Endothelial cell of umbilical vein (primary cell): ENCODE measurements around the gene TNFSF10.

Experiments used
- FOS ChIP-seq: IDR thresholded peaks from 2 replicates; pipeline ENCODE4 v1.6.1; 2011; ENCODE audit warnings: mild to moderate bottlenecking, low read length, moderate library complexity, borderline replicate concordance; ENCODE audit not compliant: insufficient read depth
- POLR2A ChIP-seq: IDR thresholded peaks from 2 replicates; pipeline ENCODE4 v1.6.1; 2012; ENCODE audit warnings: low read depth, mild to moderate bottlenecking, control low read depth, low read length
- POLR2AphosphoS5 ChIP-seq: IDR thresholded peaks from 2 replicates; pipeline ENCODE4 v1.6.1; 2012; ENCODE audit warnings: low read depth, mild to moderate bottlenecking, control low read depth, low read length, moderate library complexity; ENCODE audit not compliant: insufficient read depth
- TF ChIP-seq, protein P1 (sequence below), 2 donors: IDR thresholded peaks; 1 replicate in 1 of 2; 2 replicates in 1 of 2; pipeline ENCODE4 v1.5.1; 2011; ENCODE audit warnings: low read length in 2 of 2, mild to moderate bottlenecking in 2 of 2, moderate library complexity in 2 of 2, control low read depth in 1 of 2, inconsistent platforms in 1 of 2, low read depth in 1 of 2; ENCODE audit not compliant: insufficient read depth in 1 of 2; ENCODE audit errors: extremely low read depth in 1 of 2

GRCh38 chr3:172541945-172542488, 18.8 kb upstream of the TNFSF10 start:
- TF ChIP-seq, protein P1, sequence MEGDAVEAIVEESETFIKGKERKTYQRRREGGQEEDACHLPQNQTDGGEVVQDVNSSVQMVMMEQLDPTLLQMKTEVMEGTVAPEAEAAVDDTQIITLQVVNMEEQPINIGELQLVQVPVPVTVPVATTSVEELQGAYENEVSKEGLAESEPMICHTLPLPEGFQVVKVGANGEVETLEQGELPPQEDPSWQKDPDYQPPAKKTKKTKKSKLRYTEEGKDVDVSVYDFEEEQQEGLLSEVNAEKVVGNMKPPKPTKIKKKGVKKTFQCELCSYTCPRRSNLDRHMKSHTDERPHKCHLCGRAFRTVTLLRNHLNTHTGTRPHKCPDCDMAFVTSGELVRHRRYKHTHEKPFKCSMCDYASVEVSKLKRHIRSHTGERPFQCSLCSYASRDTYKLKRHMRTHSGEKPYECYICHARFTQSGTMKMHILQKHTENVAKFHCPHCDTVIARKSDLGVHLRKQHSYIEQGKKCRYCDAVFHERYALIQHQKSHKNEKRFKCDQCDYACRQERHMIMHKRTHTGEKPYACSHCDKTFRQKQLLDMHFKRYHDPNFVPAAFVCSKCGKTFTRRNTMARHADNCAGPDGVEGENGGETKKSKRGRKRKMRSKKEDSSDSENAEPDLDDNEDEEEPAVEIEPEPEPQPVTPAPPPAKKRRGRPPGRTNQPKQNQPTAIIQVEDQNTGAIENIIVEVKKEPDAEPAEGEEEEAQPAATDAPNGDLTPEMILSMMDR (IDR thresholded peaks at IDR 0.05; ENCODE audit: extremely low read depth in 1 of 2, insufficient read depth in 1 of 2, low read depth in 1 of 2, low read length in 2 of 2), result no peak
- TF ChIP-seq FOS, result no peak
- no peak for TF ChIP-seq POLR2AphosphoS5
- TF ChIP-seq POLR2A, result no peak
